ENCODE results near the gene DZANK1.

Gene DZANK1

GRCh38 chr20:18466894-18467730 is at the start of gene DZANK1, which contains the start of gene POLR3F:
Gene DZANK1 (minus strand): TSS chr20:18467030. CDS start chr20:18465358, 1,672 bp downstream.
Gene POLR3F (plus strand): TSS chr20:18467390. CDS start chr20:18467507, 117 bp downstream.
- ATAC-seq, result peak; percentile 100

GRCh38 chr20:18515973-18516372 is 49.1 kb upstream of the DZANK1 start:
- TF ChIP-seq ZNF70 (CRISPR knock-in tag; IDR thresholded peaks at IDR 0.05) (no peak), PPARA (CRISPR knock-in tag; IDR thresholded peaks at IDR 0.05; ENCODE audit: borderline replicate concordance) (no peak), RARB (CRISPR knock-in tag; IDR thresholded peaks at IDR 0.05) (no peak), ISL1 (CRISPR knock-in tag; IDR thresholded peaks at IDR 0.05) (no peak), ZFP30 (CRISPR knock-in tag; IDR thresholded peaks at IDR 0.05) (no peak), ZNF8 (CRISPR knock-in tag; IDR thresholded peaks at IDR 0.05) (no peak), OSR1 (CRISPR knock-in tag; IDR thresholded peaks at IDR 0.05) (no peak), PATZ1 (CRISPR knock-in tag; IDR thresholded peaks at IDR 0.05; ENCODE audit: borderline replicate concordance) (no peak), POU6F1 (CRISPR knock-in tag; IDR thresholded peaks at IDR 0.05; ENCODE audit: borderline replicate concordance, low read depth) (no peak), GLIS3 (CRISPR knock-in tag; IDR thresholded peaks at IDR 0.05) (no peak), CREB5 (CRISPR knock-in tag; IDR thresholded peaks at IDR 0.05; ENCODE audit: low read depth) (no peak), ESRRG (CRISPR knock-in tag; IDR thresholded peaks at IDR 0.05) (no peak), TOX (CRISPR knock-in tag; IDR thresholded peaks at IDR 0.05; ENCODE audit: borderline replicate concordance) (no peak), ZNF565 (CRISPR knock-in tag; conservative IDR thresholded peaks at IDR 0.05; ENCODE audit: low read depth) (no peak), TSHZ2 (CRISPR knock-in tag; IDR thresholded peaks at IDR 0.05) (no peak), TCF4 (CRISPR knock-in tag; IDR thresholded peaks at IDR 0.05; ENCODE audit: borderline replicate concordance) (no peak), SNAI2 (CRISPR knock-in tag; IDR thresholded peaks at IDR 0.05) (no peak), ZC3H10 (CRISPR knock-in tag; IDR thresholded peaks at IDR 0.05) (no peak)
- TF ChIP-seq, protein P1, sequence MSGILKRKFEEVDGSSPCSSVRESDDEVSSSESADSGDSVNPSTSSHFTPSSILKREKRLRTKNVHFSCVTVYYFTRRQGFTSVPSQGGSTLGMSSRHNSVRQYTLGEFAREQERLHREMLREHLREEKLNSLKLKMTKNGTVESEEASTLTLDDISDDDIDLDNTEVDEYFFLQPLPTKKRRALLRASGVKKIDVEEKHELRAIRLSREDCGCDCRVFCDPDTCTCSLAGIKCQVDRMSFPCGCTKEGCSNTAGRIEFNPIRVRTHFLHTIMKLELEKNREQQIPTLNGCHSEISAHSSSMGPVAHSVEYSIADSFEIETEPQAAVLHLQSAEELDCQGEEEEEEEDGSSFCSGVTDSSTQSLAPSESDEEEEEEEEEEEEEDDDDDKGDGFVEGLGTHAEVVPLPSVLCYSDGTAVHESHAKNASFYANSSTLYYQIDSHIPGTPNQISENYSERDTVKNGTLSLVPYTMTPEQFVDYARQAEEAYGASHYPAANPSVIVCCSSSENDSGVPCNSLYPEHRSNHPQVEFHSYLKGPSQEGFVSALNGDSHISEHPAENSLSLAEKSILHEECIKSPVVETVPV (CRISPR knock-in tag; IDR thresholded peaks at IDR 0.05), result no peak
- no peak for ATAC-seq

More at GRCh38 chr20:18466894-18467730, at the start of gene DZANK1, which contains the start of gene POLR3F:
- TF ChIP-seq ISL1 (CRISPR knock-in tag; IDR thresholded peaks at IDR 0.05) (no peak), CREB5 (CRISPR knock-in tag; IDR thresholded peaks at IDR 0.05; ENCODE audit: low read depth) (no peak), ZNF8 (CRISPR knock-in tag; IDR thresholded peaks at IDR 0.05) (no peak), CSDC2 (CRISPR knock-in tag; IDR thresholded peaks at IDR 0.05) (no peak), ZFP3 (CRISPR knock-in tag; IDR thresholded peaks at IDR 0.05) (no peak)
